ENCODE results near the gene IL19. TPM values are rescaled to one million over a fixed set of nuclear protein-coding genes. Genes with fewer than 3 reads are reported as not detected.

Gene IL19
- total RNA-seq, 2 experiments from 2014 or later = not detected

- no peaks in the 10 kb centered on the region for H3K27me3 Mint-ChIP-seq (ENCODE audit: low read depth)
Measured at GRCh38 chr1:206732508-206732907, 38.1 kb upstream of the IL19 start.

GRCh38 chr1:206732992-206733391 lies 37.6 kb upstream of the IL19 start:
- H3K27ac Mint-ChIP-seq = no peak overlapping the region
- CTCF ChIA-PET = interaction anchor here (1.1 to 6.2 kb wide), 7 partner anchors 13 to 201 kb away, joined by 3 to 232 read pairs (median 19); no protein-coding TSS in a partner anchor
- intact Hi-C loops (cut with micrococcal nuclease) = no loop called here
- H3K9me3 Mint-ChIP-seq = no peaks in the 10 kb centered on the region
- no peak for DNase-seq
- H3K36me3 Mint-ChIP-seq (ENCODE audit: low read depth) = peaks cover 14% of the 10 kb centered on the region
- H3K4me1 Mint-ChIP-seq (ENCODE audit: low read depth) = peaks cover 38% of the 10 kb centered on the region
- no peak overlapping the region for H3K4me3 Mint-ChIP-seq
- H3K27me3 Mint-ChIP-seq (ENCODE audit: low read depth) = no peaks in the 10 kb centered on the region

More at GRCh38 chr1:206732508-206732907, 38.1 kb upstream of the IL19 start:
- peaks cover 14% of the 10 kb centered on the region for H3K36me3 Mint-ChIP-seq (ENCODE audit: low read depth)
- DNase-seq = no peak
- CTCF ChIA-PET = interaction anchor here (1.1 to 6.2 kb wide), 4 partner anchors 69 to 201 kb away, joined by 3 to 232 read pairs (median 72); no protein-coding TSS in a partner anchor
- no peak overlapping the region for H3K4me3 Mint-ChIP-seq
- intact Hi-C loops (cut with micrococcal nuclease) = no loop called here
- H3K4me1 Mint-ChIP-seq (ENCODE audit: low read depth) = peaks cover 34% of the 10 kb centered on the region
- no peaks in the 10 kb centered on the region for H3K9me3 Mint-ChIP-seq
- H3K27ac Mint-ChIP-seq = no peak overlapping the region

- CTCF ChIA-PET = interaction anchor here (0.6 to 6.2 kb wide), 53 partner anchors 8 to 271 kb away, joined by 3 to 232 read pairs (median 5); partner anchors contain the start of genes FCMR, IL19 and IL20
- no peaks in the 10 kb centered on the region for H3K27me3 Mint-ChIP-seq (ENCODE audit: low read depth)
- H3K36me3 Mint-ChIP-seq (ENCODE audit: low read depth) = peaks cover 10% of the 10 kb centered on the region
- peak; percentile 88 for DNase-seq
- H3K4me3 Mint-ChIP-seq = no peak overlapping the region
- peaks cover 53% of the 10 kb centered on the region for H3K4me1 Mint-ChIP-seq (ENCODE audit: low read depth)
- no peak overlapping the region for H3K27ac Mint-ChIP-seq
- H3K9me3 Mint-ChIP-seq = no peaks in the 10 kb centered on the region
- intact Hi-C loops (cut with micrococcal nuclease) = loop anchor here (1.0 to 5.0 kb wide), 7 partner anchors 74 to 344 kb away; partner anchors contain the start of genes DYRK3, IL20, PFKFB2 and YOD1
Measured at GRCh38 chr1:206734499-206735142, 36.0 kb upstream of the IL19 start.

- peaks cover 58% of the 10 kb centered on the region for H3K4me1 Mint-ChIP-seq (ENCODE audit: low read depth)
Measured at GRCh38 chr1:206735553-206736031, 35.0 kb upstream of the IL19 start.

GRCh38 chr1:206736878-206737728 lies 33.5 kb upstream of the IL19 start:
- DNase-seq = peak; percentile 36

More at GRCh38 chr1:206735553-206736031, 35.0 kb upstream of the IL19 start:
- CTCF ChIA-PET = interaction anchor here (0.7 to 6.2 kb wide), 38 partner anchors 7 to 270 kb away, joined by 3 to 232 read pairs (median 5); partner anchors contain the start of genes FCMR, IL19 and IL20
- DNase-seq = no peak
- Mint-ChIP-seq H3K27me3 (ENCODE audit: low read depth) (no peaks in the 10 kb centered on the region), H3K9me3 (no peaks in the 10 kb centered on the region), H3K4me3 (no peak overlapping the region), H3K36me3 (ENCODE audit: low read depth) (peaks cover 8% of the 10 kb centered on the region), H3K27ac (no peak overlapping the region)
- intact Hi-C loops (cut with micrococcal nuclease) = loop anchor here (2.0 to 5.0 kb wide), 4 partner anchors 101 to 317 kb away; partner anchors contain the start of genes DYRK3, IL20, PFKFB2 and YOD1

GRCh38 chr1:206737729-206738201 lies 32.8 kb upstream of the IL19 start:
- no peak overlapping the region for H3K4me3 Mint-ChIP-seq
- H3K27ac Mint-ChIP-seq = peak overlapping the region; percentile 48
- DNase-seq = peak; percentile 72
- H3K27me3 Mint-ChIP-seq (ENCODE audit: low read depth) = no peaks in the 10 kb centered on the region
- H3K9me3 Mint-ChIP-seq = no peaks in the 10 kb centered on the region
- peaks cover 64% of the 10 kb centered on the region for H3K4me1 Mint-ChIP-seq (ENCODE audit: low read depth)
- H3K36me3 Mint-ChIP-seq (ENCODE audit: low read depth) = peaks cover 3% of the 10 kb centered on the region
- CTCF ChIA-PET = interaction anchor here (0.6 to 6.2 kb wide), 15 partner anchors 11 to 272 kb away, joined by 3 to 43 read pairs (median 4); no protein-coding TSS in a partner anchor
- intact Hi-C loops (cut with micrococcal nuclease) = loop anchor here (1.0 to 5.0 kb wide), 4 partner anchors 47 to 763 kb away; partner anchors contain the start of genes PFKFB2 and YOD1

More at GRCh38 chr1:206736878-206737728, 33.5 kb upstream of the IL19 start:
- H3K9me3 Mint-ChIP-seq = no peaks in the 10 kb centered on the region
- peak overlapping the region; percentile 27 for H3K27ac Mint-ChIP-seq
- peaks cover 60% of the 10 kb centered on the region for H3K4me1 Mint-ChIP-seq (ENCODE audit: low read depth)
- H3K36me3 Mint-ChIP-seq (ENCODE audit: low read depth) = peaks cover 6% of the 10 kb centered on the region
- intact Hi-C loops (cut with micrococcal nuclease) = loop anchor here (1.0 to 5.0 kb wide), 4 partner anchors 47 to 763 kb away; partner anchors contain the start of genes PFKFB2 and YOD1
- H3K27me3 Mint-ChIP-seq (ENCODE audit: low read depth) = no peaks in the 10 kb centered on the region
- CTCF ChIA-PET = interaction anchor here (0.6 to 6.2 kb wide), 20 partner anchors 12 to 622 kb away, joined by 3 to 232 read pairs (median 6); no protein-coding TSS in a partner anchor
- no peak overlapping the region for H3K4me3 Mint-ChIP-seq

GRCh38 chr1:206738370-206739366 lies 31.9 kb upstream of the IL19 start:
- Mint-ChIP-seq H3K27me3 (ENCODE audit: low read depth) (no peaks in the 10 kb centered on the region), H3K4me3 (no peak overlapping the region), H3K4me1 (ENCODE audit: low read depth) (peaks cover 71% of the 10 kb centered on the region), H3K27ac (peak overlapping the region; percentile 37), H3K9me3 (no peaks in the 10 kb centered on the region), H3K36me3 (ENCODE audit: low read depth) (peaks cover 3% of the 10 kb centered on the region)
- CTCF ChIA-PET = interaction anchor here (0.6 to 6.2 kb wide), 22 partner anchors 10 to 273 kb away, joined by 3 to 43 read pairs (median 6); no protein-coding TSS in a partner anchor
- intact Hi-C loops (cut with micrococcal nuclease) = loop anchor here (1.0 to 5.0 kb wide), 3 partner anchors 31 to 314 kb away; partner anchors contain the start of genes PFKFB2 and YOD1
- peak; percentile 31 for DNase-seq

GRCh38 chr1:206739411-206740076 lies 31.0 kb upstream of the IL19 start:
- CTCF ChIA-PET = interaction anchor here (0.6 to 3.1 kb wide), 10 partner anchors 9 to 175 kb away, joined by 3 to 23 read pairs (median 4); no protein-coding TSS in a partner anchor
- intact Hi-C loops (cut with micrococcal nuclease) = loop anchor here (1.0 to 5.0 kb wide), 4 partner anchors 18 to 313 kb away; partner anchors contain the start of genes PFKFB2 and YOD1
- Mint-ChIP-seq H3K27me3 (ENCODE audit: low read depth) (no peaks in the 10 kb centered on the region), H3K27ac (peak overlapping the region; percentile 38), H3K9me3 (no peaks in the 10 kb centered on the region), H3K4me3 (no peak overlapping the region), H3K36me3 (ENCODE audit: low read depth) (peaks cover 3% of the 10 kb centered on the region), H3K4me1 (ENCODE audit: low read depth) (peaks cover 69% of the 10 kb centered on the region)
- DNase-seq = peak; percentile 47

GRCh38 chr1:206741142-206741701 lies 29.4 kb upstream of the IL19 start:
- intact Hi-C loops (cut with micrococcal nuclease) = no loop called here
- Mint-ChIP-seq H3K36me3 (ENCODE audit: low read depth) (no peaks in the 10 kb centered on the region), H3K9me3 (no peaks in the 10 kb centered on the region), H3K27me3 (ENCODE audit: low read depth) (no peaks in the 10 kb centered on the region), H3K27ac (no peak overlapping the region), H3K4me3 (no peak overlapping the region), H3K4me1 (ENCODE audit: low read depth) (peaks cover 63% of the 10 kb centered on the region)
- no peak for DNase-seq
- CTCF ChIA-PET = interaction anchor here (0.7 to 3.1 kb wide), 6 partner anchors 15 to 171 kb away, joined by 3 to 23 read pairs (median 4); no protein-coding TSS in a partner anchor
